Lower leg skin (tissue), 4 donors: ENCODE results near the gene NDUFS4. TPM values are rescaled to one million over a fixed set of nuclear protein-coding genes. Genes with fewer than 3 reads are reported as not detected.

ENCODE experiments used
- DNase-seq, 2 donors: peaks; one replicate each; pipeline ENCODE4 v3.0.0-alpha.2; 2019; ENCODE audit warnings: low spot score in 2 of 2
- H3K4me3 ChIP-seq: fragments of 200-600 bp; sonication (generic); 2 replicates; pipeline ENCODE4 v1.5.1; 2017; ENCODE audit warnings: mild to moderate bottlenecking, low read depth; ENCODE audit not compliant: poor library complexity, severe bottlenecking
- CTCF ChIP-seq, 3 donors: fragments of 450-650 bp; IDR thresholded peaks; one replicate each; pipeline ENCODE4 v1.5.1; 2016; ENCODE audit warnings: antibody characterized with exemption in 3 of 3, mild to moderate bottlenecking in 3 of 3, moderate library complexity in 2 of 3
- POLR2A ChIP-seq, 2 donors: fragments of 450-650 bp; IDR thresholded peaks; one replicate each; pipeline ENCODE4 v1.6.1; 2016 to 2017; ENCODE audit warnings: antibody characterized with exemption in 2 of 2, mild to moderate bottlenecking in 1 of 2, moderate library complexity in 1 of 2
- WGBS, 2 donors: methylation state at CpG; one replicate each; pipeline ENCODE4 v1.1.5; 2018; 5-methylcytosine and 5-hydroxymethylcytosine counted together
- intact Hi-C: fragments of 100-400 bp; cut with DNase I; formaldehyde crosslinking; loops from one replicate; pipeline ENCODE4 v1.15.0; 2023; ENCODE audit warnings: low total_unique reads
- total RNA-seq, 4 donors: library from RNA; depleted of rRNA; stranded (reverse); fragments of >200 nt; gene quantifications; one replicate each; pipeline ENCODE4 v1.1.0, GENCODE V29; 2016

NDUFS4 gene
- total RNA-seq, 4 donors from 2014 or later = 45.4 to 91.0 (median 76.7) TPM

- no peak for DNase-seq
- TF ChIP-seq POLR2A (IDR thresholded peaks at IDR 0.05) (no peak), CTCF (IDR thresholded peaks at IDR 0.05) (no peak)
- intact Hi-C loops = no loop called here
- WGBS, 2 donors = 67 to 87% methylated on average over 3 of the region's 3 CpGs
- H3K4me3 ChIP-seq = no peak overlapping the region
These were observed 14.7 kb downstream of the NDUFS4 start for GRCh38 chr5:53575101-53575500.

GRCh38 chr5:53575831-53576230, 15.4 kb downstream of the NDUFS4 start:
- H3K4me3 ChIP-seq = no peak overlapping the region
- intact Hi-C loops = no loop called here
- TF ChIP-seq POLR2A (IDR thresholded peaks at IDR 0.05) (no peak), CTCF (IDR thresholded peaks at IDR 0.05) (no peak)
- DNase-seq = no peak

- DNase-seq = no peak
- no peak overlapping the region for H3K4me3 ChIP-seq
- TF ChIP-seq POLR2A (IDR thresholded peaks at IDR 0.05) = no peak
- TF ChIP-seq CTCF (IDR thresholded peaks at IDR 0.05) = no peak
- intact Hi-C loops = no loop called here
- WGBS, 2 donors = 88 to 93% methylated on average over 2 of the region's 2 CpGs
These were observed 16.2 kb downstream of the NDUFS4 start for GRCh38 chr5:53576674-53577073.

GRCh38 chr5:53578854-53579253, 18.4 kb downstream of the NDUFS4 start:
- intact Hi-C loops = no loop called here
- DNase-seq = no peak
- no peak for TF ChIP-seq POLR2A (IDR thresholded peaks at IDR 0.05)
- no peak overlapping the region for H3K4me3 ChIP-seq
- WGBS, 2 donors = 93 to 95% methylated on average over 4 of the region's 4 CpGs

- no peak overlapping the region for H3K4me3 ChIP-seq
- no peak for DNase-seq
- intact Hi-C loops = no loop called here
- WGBS, 2 donors = 99% methylated on average over 7 of the region's 7 CpGs
- no peak for TF ChIP-seq CTCF (IDR thresholded peaks at IDR 0.05)
- TF ChIP-seq POLR2A (IDR thresholded peaks at IDR 0.05) = no peak
These were observed 20.1 kb downstream of the NDUFS4 start for GRCh38 chr5:53580547-53580946.

- TF ChIP-seq POLR2A (IDR thresholded peaks at IDR 0.05) = no peak
- no peak for TF ChIP-seq CTCF (IDR thresholded peaks at IDR 0.05)
- intact Hi-C loops = no loop called here
- DNase-seq = no peak
- no peak overlapping the region for H3K4me3 ChIP-seq
- 69 to 87% methylated on average over 4 of the region's 4 CpGs for WGBS, 2 donors
These were observed 21.8 kb downstream of the NDUFS4 start for GRCh38 chr5:53582225-53582624.
